CD4-positive, alpha-beta T cell treated with Interleukin-2 at 100 ng/mL for 4 hours (primary cell): Measurements from ENCODE around the gene SMC1B.
"Not testable (repeated sequence)": the region's sequence is repeated elsewhere in the genome, so short reads cannot be mapped to it uniquely, and the experiment has no call there.

ENCODE experiments used
- DNase-seq: peaks from one replicate; pipeline ENCODE4 v3.0.0-alpha.2; 2020; ENCODE audit warnings: low spot score

SMC1B gene, protein sequence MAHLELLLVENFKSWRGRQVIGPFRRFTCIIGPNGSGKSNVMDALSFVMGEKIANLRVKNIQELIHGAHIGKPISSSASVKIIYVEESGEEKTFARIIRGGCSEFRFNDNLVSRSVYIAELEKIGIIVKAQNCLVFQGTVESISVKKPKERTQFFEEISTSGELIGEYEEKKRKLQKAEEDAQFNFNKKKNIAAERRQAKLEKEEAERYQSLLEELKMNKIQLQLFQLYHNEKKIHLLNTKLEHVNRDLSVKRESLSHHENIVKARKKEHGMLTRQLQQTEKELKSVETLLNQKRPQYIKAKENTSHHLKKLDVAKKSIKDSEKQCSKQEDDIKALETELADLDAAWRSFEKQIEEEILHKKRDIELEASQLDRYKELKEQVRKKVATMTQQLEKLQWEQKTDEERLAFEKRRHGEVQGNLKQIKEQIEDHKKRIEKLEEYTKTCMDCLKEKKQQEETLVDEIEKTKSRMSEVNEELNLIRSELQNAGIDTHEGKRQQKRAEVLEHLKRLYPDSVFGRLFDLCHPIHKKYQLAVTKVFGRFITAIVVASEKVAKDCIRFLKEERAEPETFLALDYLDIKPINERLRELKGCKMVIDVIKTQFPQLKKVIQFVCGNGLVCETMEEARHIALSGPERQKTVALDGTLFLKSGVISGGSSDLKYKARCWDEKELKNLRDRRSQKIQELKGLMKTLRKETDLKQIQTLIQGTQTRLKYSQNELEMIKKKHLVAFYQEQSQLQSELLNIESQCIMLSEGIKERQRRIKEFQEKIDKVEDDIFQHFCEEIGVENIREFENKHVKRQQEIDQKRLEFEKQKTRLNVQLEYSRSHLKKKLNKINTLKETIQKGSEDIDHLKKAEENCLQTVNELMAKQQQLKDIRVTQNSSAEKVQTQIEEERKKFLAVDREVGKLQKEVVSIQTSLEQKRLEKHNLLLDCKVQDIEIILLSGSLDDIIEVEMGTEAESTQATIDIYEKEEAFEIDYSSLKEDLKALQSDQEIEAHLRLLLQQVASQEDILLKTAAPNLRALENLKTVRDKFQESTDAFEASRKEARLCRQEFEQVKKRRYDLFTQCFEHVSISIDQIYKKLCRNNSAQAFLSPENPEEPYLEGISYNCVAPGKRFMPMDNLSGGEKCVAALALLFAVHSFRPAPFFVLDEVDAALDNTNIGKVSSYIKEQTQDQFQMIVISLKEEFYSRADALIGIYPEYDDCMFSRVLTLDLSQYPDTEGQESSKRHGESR

DNA sequence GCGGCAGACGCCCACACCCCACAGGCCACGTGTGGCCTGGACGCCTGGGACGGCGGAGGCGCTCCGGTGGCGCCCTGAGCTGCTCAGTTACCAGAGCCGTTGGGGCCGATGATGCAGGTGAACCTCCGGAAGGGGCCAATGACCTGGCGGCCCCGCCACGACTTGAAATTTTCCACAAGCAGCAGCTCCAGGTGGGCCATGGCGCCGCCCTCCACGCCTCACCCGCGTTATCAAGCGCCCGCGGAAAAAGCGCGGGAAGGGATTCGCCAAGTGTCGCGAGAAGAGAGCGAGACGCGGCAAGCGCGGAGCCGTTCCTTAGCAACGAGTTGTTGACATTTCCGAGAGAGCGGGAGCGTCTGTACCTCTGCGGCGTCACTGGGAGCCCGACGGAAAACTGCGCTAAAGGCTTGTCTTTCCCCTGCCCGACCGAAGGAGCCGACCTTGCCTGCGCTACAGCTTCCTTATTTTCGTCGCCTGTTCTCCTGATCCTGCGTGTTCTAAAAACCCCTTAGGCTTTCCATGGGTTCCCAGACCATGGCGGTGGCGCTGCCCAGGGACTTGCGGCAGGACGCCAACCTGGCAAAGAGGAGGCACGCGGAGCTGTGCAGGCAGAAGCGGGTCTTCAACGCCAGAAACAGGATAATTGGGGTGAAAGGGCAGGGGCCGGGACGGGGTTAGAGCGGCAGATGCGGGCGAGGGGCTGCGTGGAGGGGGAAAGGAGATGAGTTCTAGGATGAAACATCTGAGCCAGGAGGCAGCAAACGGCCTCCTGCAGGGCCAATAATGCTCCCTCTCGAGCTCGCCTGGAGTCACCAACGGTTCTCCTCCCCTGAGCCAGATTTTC lies at the start of gene SMC1B, which contains the start of gene RIBC2:
Gene SMC1B (minus strand): TSS at position 232 of the 844 bp plus-strand sequence. CDS start 32 bp downstream, at position 200.
Gene RIBC2 (plus strand): TSS at position 326 of the 844 bp plus-strand sequence. CDS start 194 bp downstream, at position 520.
- peak; percentile 89 for DNase-seq

DNA sequence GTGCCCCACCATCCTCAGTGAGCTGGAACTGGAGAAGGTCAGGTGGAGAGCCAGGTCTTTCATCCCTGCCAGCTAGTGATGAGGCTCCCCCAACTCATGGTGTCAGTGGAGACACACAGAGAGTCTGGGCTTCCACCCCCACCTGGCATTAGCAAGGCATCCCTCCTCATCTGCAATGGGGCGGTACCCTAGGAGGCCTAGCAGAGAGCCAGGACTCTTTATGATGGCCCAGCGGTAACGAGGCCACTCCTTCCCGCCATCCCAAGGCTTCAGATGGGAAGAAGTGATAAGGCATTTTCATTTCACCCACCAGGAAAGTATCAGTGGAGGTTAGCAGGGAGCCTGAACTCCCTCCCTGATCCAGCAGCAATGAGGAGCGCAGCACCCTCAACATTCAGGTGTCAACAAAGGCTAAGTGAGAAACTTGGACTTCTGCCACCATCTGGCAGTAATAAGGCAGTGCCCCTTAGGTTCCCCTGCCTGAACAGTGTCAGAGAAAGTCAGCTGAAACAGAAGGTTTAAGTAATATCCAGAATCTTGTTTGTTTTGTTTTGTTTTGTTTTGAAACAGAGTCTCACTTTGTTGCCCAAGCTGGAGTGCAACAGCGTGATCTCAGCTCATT lies 48.7 kb upstream of the SMC1B start:
- DNase-seq = no peak

DNA sequence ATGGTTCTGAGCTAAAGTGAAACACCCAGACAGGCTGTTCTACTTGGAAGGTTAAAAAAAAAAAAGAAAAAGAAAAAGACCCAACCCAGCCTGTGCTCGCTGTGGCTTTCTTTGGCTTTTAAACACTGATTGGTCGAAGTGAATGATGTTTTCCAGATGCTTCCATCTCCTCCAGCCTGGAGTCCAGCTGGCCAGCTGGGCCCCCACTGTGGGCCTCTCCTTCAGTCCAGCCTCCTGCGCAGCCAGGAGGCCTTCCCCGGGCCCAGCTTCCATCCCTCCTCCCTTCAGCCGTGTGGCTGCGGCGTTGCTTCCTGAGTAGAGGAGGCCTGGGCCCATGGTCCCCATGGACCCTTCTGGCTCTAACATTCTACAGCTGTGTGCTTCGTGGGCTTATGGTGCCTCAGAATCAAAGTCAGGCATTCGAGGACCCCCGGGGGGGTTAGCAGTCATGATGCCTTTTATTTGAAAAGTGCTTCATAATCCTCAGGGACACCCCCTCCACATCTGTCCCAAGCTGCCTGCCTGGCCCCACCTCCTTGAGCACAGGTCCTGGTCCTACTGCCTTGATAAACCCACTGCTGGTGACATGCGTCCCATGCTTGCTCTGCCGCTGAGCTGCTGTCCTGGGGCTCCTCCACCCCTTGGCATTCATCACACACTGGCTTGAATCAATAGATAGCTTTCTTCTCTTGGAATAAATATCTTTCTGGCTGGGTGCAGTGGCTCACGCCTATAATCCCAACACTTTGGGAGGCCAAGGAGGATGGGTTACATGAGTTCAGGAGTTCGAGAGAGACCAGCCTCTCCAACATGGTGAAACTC lies 47.1 kb upstream of the SMC1B start:
- no peak for DNase-seq

DNA sequence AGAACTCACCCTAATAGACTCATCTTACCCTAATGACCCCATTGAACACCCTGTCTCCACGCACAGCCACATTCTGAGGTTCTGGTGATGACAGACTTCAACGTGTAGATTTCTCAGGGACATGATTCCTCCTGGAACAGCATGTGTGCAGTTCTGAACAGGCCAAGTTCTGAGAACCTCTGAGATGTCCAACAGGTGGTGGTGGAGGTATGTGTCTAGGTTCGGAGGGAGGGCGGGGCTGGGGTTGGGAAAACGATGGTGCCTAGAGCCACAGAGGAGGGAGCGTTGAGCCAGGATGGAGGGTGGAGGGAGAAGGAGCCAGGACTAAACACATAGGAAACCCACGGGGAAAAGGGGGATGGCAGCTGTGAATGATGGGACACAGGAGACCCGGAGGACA lies 45.8 kb upstream of the SMC1B start:
- DNase-seq = no peak

DNA sequence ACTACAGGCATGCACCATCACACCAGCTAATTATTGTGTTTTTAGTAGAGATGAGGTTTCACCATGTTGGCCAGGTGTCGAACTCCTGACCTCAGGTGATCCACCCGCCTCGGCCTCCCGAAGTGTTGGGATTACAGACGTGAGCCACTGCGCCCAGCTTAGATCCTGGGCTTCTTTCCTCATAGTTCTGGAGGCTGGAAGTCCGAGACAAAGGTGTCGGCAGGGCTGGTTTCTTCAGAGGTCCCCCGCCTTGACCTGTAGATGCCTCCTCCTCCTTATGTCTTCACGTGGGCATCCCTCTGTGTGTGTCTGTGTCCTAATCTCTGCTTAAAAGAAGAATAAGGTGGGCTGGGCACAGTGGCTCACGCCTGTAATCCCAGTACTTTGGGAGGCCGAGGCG lies 45.1 kb upstream of the SMC1B start:
- no peak for DNase-seq

DNA sequence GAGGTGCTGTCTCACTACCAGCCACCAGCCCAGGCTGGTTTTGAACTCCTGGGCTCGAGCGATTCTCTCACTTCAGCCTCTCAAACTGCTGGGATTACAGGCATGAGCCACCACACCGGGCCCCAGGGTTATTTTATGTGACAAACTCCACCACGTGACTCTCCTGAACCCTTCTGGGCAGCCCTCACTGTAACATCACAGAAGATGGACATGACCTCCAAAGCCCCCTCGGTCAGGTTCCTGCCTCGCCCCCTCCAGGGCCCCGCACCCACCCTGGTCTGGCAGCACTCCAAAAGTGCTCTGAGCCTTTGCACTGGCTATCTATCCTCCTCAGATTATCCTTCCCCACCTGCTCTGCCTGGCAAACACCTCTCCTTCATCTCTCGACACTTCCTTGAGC lies 43.4 kb upstream of the SMC1B start:
- DNase-seq = no peak

DNA sequence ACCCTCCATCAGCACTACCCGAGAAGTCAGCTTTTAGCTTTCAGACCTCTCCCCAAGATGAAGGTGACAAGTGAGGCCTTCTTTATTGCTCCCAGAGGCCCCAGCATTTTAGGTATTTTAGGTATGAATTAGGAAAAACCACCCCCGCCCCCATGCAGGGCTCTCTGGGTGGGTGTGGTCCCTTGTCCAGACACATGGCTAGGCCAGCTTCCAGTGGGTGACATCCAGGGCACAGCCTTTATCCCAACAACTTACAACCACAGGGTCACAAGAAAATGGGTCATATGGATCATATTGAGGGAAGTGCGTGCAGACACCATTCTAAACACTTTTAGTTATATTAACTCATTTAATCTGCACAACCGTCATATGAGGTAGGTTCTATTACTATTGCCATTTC lies 42.2 kb upstream of the SMC1B start:
- no peak for DNase-seq

DNA sequence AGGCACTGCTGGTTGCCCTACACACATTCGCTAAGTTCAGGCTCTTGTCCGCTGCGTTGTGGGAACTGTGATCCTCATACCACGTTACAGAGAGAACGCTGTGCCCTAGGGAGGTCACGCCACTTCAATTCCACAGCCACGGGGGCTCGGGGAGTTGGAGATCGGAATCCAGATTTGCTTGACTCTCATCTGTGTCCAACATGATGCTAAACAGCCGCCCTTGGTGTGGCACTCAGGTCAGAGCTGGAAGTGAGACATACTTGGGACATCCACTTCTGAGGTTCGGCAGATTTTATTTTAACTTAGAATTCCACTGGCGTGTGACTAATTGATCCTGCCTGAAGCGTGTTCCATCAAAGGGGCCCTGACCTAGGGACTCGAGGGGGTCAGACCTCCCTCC lies 41.8 kb upstream of the SMC1B start:
- DNase-seq = no peak

DNA sequence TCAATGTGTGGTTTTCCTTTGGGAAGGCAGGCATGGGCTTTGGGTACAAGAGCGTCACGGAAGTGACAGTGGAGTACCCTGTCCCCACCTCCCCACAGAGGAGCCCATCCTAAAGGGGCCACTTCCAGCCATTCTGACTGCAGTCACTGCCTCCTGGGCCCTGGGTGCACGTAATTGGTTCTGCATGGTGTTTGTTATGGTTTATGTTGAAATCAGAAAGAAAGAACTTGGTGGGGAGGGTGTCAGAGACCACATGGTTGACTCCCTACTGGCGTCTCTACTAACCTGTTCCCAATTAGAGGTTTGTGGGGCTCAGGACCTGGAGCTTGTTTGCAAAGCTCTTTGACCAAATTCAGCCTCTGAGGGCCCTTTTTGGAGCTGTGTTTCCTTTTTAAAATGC lies 40.9 kb upstream of the SMC1B start:
- DNase-seq = no peak

DNA sequence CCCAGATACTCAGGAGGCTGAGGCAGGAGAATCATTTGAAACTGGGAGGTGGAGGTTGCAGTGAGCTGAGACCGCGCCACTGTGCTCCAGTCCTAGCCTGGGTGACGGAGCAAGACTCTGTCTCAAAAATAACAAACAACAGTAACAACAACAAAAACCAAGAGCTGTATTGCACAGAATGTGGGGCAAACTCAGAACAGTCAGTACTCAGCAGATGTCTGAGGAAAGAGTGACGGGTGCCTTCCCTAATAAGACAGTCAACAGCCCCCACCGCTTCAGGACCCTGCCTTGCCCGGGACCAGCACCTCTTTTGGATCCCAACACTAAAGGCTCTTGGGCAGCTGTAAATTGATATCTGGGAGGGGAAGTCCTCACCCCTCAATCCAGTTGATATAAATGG lies 40.4 kb upstream of the SMC1B start:
- no peak for DNase-seq

DNA sequence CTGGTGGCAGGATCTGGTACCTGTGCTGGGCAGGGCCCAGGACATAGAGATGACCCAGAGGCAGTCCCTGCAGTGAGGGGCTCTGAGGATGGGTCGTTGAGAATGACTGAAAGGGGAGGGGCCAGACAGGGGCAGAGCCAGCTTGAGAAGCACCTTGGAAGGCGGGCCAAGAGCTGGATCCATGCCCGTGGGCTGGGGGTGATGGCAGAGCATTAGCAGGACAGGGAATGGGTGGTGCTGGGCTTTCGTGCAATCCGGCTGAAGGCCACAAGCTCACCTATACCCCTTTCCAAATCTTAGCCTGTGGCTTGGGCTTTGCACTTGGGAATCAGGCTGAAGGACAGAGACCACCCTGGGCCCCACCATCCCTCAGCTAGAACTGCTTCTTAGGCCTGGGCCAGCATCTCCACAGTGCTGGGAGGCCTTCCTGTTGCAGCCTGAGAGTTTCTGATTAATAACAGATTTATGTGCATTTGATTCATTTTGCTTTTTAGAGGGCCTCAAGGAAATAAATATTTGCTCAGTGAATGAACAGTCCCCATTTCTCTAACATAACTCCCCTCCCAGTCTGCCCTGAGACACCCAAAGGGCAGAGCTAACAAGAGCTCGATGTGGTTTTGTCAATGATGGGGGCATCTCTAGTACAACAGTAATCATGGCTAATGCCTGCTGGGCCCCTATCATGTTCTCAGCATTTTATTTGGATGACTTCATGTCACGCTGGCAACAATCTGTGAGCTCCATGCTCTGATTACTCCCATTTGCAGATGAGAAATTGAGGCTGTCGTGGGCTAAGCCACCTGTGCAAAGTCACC lies 39.4 kb upstream of the SMC1B start:
- no peak for DNase-seq

DNA sequence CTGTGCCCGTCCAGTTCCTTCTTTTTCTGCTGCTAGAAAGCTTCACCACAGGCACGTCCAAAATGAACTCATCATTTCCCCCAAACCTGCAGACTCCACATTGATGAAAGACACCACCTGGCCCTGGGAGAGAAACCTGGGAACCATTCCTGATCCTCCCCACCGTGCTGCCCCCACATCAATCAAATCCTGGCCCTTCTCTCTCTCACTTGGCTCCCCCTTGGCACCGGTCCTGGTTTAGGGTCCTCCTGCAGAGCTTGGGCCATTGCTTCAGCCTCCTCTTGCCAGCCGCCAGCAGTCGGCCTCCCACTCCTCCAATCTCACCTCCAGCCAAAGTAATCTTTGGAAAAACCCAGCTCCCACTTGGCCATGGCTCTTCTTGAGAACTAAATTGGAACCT lies 38.6 kb upstream of the SMC1B start:
- DNase-seq = no peak

DNA sequence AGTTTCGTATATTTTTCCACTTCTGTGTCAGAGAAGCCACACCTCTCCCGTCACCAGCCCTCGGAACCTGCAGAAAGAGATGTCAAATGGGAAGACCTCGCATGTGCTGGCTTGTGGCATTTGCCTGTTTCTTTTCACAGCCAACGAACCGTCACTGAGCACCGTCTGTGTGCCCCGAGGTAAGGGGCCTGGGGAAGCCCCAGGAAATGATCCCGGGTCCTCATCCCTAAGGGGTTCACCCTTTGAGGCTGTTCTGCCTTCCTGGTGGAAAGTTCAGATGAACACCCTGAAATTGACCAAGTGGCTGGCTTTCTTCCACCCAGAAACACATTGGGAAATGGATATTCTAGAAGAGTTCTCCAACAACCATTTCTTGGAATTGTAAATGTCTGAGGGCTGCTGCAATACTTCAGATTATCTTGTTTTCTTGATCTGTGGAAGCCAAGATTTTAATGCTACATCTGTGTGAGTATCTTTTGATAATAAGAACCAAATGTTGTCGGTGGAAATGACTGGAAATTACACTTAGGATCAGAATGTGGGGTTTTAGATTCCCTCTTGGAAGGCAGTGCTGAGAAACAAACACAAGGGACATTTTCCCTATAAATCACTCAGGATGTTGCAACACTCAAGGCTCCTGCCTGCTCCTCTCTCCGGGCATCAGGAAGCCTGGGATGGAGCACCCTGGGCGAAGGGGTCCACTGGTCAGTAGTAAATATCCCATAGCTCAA lies 37.7 kb upstream of the SMC1B start:
- DNase-seq = no peak

DNA sequence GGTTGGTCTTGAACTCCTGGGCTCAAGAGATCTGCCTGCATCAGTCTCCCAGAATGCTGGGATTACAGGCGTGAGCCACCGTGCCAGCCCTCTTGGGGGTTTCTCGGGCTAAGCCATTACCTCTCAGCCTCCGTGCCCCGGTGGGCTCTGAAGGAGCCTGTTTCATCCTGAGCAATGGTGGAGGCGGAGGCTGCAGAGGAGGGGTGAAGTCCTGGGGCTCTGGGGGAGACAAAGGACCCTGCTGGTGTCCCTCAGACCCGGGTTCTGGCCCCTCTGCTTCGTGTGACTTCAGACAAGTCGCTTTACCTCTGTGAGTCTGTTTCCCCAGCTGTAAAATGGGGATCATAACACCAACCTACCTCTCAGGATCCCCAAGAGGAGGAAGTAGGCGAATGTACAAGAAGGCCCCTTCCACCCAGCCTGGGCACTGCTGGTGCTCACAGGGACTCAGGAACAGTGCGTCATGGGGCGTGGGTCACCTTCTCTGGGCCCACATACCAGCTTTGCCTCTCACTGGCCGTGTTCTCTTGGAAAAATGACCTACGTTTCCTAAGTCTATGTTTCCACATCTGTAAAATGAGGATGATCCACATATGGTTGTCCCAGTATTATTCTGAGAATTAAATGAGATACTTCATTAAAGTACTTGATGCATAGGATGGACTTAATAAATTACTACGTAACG lies 36.8 kb upstream of the SMC1B start:
- DNase-seq = no peak

DNA sequence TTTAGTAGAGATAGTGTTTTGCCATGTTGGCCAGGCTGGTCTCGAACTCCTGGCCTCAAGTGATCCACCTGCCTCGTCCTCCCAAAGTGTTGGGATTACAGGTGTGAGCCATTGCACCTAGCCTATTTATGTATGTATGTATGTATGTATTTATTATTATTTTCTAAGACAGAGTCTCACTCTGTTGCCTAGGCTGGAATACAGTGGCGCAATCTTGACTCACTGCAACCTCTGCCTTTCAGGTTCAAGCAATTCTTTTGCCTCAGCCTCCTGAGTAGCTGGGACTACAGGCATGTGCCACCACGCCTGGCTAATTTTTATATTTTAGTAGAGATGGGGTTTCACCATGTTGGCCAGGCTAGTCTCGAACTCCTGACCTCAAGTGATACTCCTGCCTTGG lies 36.0 kb upstream of the SMC1B start:
- not testable (repeated sequence) for DNase-seq

DNA sequence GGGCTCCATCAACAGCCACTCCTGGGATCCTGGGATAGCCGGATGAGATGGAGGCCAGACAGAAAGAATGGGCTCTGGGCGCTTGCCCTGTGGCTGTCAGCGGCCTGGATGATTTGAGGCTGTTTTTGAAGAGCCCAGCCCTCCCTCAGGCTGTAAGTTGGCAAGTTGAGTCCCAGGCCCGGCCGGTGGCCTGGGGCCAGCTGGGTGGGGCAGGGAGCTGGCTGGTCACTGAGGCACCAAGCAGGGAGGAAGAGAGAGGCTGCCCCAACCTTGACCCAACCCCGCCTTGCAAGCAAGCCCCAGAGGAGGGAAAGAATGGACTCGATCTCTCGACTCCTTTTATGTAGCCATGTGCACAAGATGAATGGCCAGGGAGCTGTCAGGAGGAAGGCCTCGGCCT lies 35.0 kb upstream of the SMC1B start:
- DNase-seq = no peak

DNA sequence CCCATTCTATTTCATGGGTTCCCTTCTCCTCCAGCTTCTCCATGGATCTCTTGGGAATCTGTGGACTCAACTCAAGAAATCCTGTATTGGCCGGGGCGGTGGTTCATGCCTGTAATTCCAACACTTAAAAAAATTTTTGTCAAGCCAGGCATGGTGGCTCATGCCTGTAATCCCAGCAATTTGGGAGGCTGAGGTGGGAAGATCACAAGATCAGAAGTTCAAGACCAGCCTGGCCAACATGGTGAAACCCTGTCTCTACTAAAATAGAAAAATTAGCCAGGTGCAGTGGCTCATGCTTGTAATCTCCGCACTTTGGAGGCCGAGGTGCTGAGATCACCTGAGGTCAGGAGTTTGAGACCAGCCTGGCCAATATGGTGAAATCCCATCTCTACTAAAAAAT lies 34.2 kb upstream of the SMC1B start:
- not testable (repeated sequence) for DNase-seq

DNA sequence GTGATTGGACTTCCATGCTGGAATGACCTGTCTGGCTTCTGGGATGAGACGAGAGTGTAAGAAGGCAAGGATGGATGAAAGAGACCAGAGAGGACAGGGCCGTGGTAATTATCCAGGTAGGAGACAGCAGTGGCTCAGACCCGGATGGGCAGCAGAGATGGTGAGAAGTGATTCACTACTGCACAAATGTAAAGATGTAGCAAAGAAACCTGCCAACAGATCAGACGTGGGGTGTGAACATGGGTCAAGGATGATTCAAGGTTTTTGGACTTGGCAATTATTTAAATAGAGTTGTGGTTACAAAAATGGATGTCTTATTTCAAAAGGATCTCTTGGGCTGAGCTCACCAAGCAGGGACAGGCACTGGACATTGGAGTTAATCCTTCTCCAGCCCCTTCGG lies 32.8 kb upstream of the SMC1B start:
- DNase-seq = no peak
